HFF-Myc (cell line): Measurements from ENCODE around the gene RFLNA.

Source experiments
- DNase-seq: peaks from one replicate; pipeline ENCODE4 v3.0.0-alpha.2; 2011; ENCODE audit warnings: low read depth; ENCODE audit errors: extremely low read depth
- H3K4me3 ChIP-seq: replicated peaks from 2 replicates; pipeline ENCODE4 v1.5.1; 2011; ENCODE audit warnings: low read depth, mild to moderate bottlenecking, control low read depth, low read length
- CTCF ChIP-seq: IDR thresholded peaks from 2 replicates; pipeline ENCODE4 v1.5.1; 2012; ENCODE audit warnings: mild to moderate bottlenecking, low read depth, low read length, control low read depth; ENCODE audit errors: missing control alignments

The RFLNA gene

GRCh38 chr12:124292385-124292784 is 2.5 kb upstream of the RFLNA start:
- TF ChIP-seq CTCF, result no peak
- no peak for DNase-seq
- no peak overlapping the region for H3K4me3 ChIP-seq

GRCh38 chr12:124293286-124294003 is 1.4 kb upstream of the RFLNA start:
- TF ChIP-seq CTCF, result no peak
- DNase-seq, result no peak
- H3K4me3 ChIP-seq, result no peak overlapping the region

- no peak for DNase-seq
- no peak for TF ChIP-seq CTCF
- no peak overlapping the region for H3K4me3 ChIP-seq
Observed at GRCh38 chr12:124295431-124296058, 652 bp downstream of the RFLNA start.

GRCh38 chr12:124296295-124296915 is 1.5 kb downstream of the RFLNA start:
- no peak for TF ChIP-seq CTCF
- no peak for DNase-seq
- no peak overlapping the region for H3K4me3 ChIP-seq

- H3K4me3 ChIP-seq, result no peak overlapping the region
- no peak for DNase-seq
- TF ChIP-seq CTCF, result no peak
Observed at GRCh38 chr12:124296916-124297351, 2.0 kb downstream of the RFLNA start.

GRCh38 chr12:124297389-124297788 is 2.5 kb downstream of the RFLNA start:
- H3K4me3 ChIP-seq, result no peak overlapping the region
- TF ChIP-seq CTCF, result no peak
- DNase-seq, result no peak
